ENCODE results near the gene NOC4L.

- TF ChIP-seq CTCF (IDR thresholded peaks at IDR 0.05) (no peak), POLR2A (IDR thresholded peaks at IDR 0.05) (no peak)
These were observed 43.6 kb downstream of the NOC4L start for GRCh38 chr12:132187646-132188450.

All from breast epithelium (tissue), 3 donors.